Glomerular endothelial cell (primary cell): ENCODE measurements around the gene HMGCLL1. TPM values are rescaled to one million over a fixed set of nuclear protein-coding genes. Genes with fewer than 3 reads are reported as not detected.
A peak's percentile ranks its signal among the peaks of the same experiment; 100 is the strongest.

ENCODE experiments used
- DNase-seq: peaks from one replicate; pipeline ENCODE4 v3.0.0-alpha.2; 2011; ENCODE audit warnings: low read depth, low spot score; ENCODE audit errors: extremely low read depth
- total RNA-seq: library from RNA; depleted of rRNA; stranded (reverse); fragments of >200 nt; gene quantifications from 2 replicates; pipeline ENCODE4 v1.2.3, GENCODE V29; 2015

HMGCLL1 gene
- not detected in 2 replicates for total RNA-seq

- DNase-seq: no peak
Measured at GRCh38 chr6:55578537-55579363, at the start of gene HMGCLL1. HMGCLL1 (minus strand) TSS chr6:55579192; CDS start chr6:55579055, 137 bp downstream.

GRCh38 chr6:55621993-55622392 lies 43.0 kb upstream of the HMGCLL1 start:
- no peak for DNase-seq

GRCh38 chr6:55621244-55621643 lies 42.3 kb upstream of the HMGCLL1 start:
- no peak for DNase-seq

GRCh38 chr6:55617272-55617671 lies 38.3 kb upstream of the HMGCLL1 start:
- DNase-seq: peak; percentile 5

- DNase-seq: no peak
Measured at GRCh38 chr6:55604021-55604420, 25.0 kb upstream of the HMGCLL1 start.

- DNase-seq: no peak
Measured at GRCh38 chr6:55601120-55601519, 22.1 kb upstream of the HMGCLL1 start.

- no peak for DNase-seq
Measured at GRCh38 chr6:55594442-55594841, 15.4 kb upstream of the HMGCLL1 start.

- DNase-seq: no peak
Measured at GRCh38 chr6:55584654-55585354, 5.8 kb upstream of the HMGCLL1 start.

- no peak for DNase-seq
Measured at GRCh38 chr6:55576811-55577210, 2.2 kb downstream of the HMGCLL1 start.

GRCh38 chr6:55574556-55574955 lies 4.4 kb downstream of the HMGCLL1 start:
- DNase-seq: no peak

GRCh38 chr6:55569638-55570037 lies 9.4 kb downstream of the HMGCLL1 start:
- no peak for DNase-seq

GRCh38 chr6:55568808-55569439 lies 10.1 kb downstream of the HMGCLL1 start:
- no peak for DNase-seq

- DNase-seq: no peak
Measured at GRCh38 chr6:55567558-55567957, 11.4 kb downstream of the HMGCLL1 start.

GRCh38 chr6:55566036-55566710 lies 12.8 kb downstream of the HMGCLL1 start:
- no peak for DNase-seq

- no peak for DNase-seq
Measured at GRCh38 chr6:55562318-55562717, 16.7 kb downstream of the HMGCLL1 start.

- DNase-seq: no peak
Measured at GRCh38 chr6:55560290-55560885, 18.6 kb downstream of the HMGCLL1 start.

GRCh38 chr6:55557146-55557545 lies 21.8 kb downstream of the HMGCLL1 start:
- no peak for DNase-seq

- no peak for DNase-seq
Measured at GRCh38 chr6:55545791-55546190, 33.2 kb downstream of the HMGCLL1 start.

GRCh38 chr6:55543633-55544309 lies 35.2 kb downstream of the HMGCLL1 start:
- DNase-seq: no peak

- DNase-seq: no peak
Measured at GRCh38 chr6:55541024-55541423, 38.0 kb downstream of the HMGCLL1 start.
